COR-L47 (cell line): ENCODE measurements around the gene ADGRB3.

ENCODE experiments used
- DNase-seq: peaks from one replicate; lab custom pipeline; 2025; lab: John Stamatoyannopoulos, UW

The ADGRB3 gene

GRCh38 chr6:69438113-69438512 is 803.0 kb downstream of the ADGRB3 start:
- DNase-seq: no peak
